Measurements from ENCODE around the gene PARP15. TPM values are rescaled to one million over a fixed set of nuclear protein-coding genes. Genes with fewer than 3 reads are reported as not detected.

PARP15 gene
- total and polyA plus RNA-seq, 4 donors = 2.4 to 6.1 (median 4.4) TPM

DNA sequence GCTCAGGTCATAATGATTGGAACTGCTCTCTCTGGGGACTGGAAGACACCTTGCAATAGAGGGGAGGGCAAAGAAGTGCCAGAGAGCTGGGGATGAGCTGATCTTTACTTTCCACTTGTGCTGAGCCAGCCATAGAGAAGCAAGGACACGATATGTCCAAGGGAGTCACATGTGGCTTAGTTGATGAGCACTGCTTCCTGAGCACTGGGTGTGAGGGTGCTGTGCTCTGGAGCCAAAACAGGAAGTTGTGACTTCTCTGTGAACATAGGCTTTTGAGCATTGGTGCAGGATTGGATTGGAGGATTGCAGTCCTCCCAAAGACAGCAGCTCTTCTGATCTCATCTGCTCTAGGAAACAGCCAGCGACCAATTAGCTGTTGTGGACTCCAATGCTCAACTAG, 109.8 kb downstream of the PARP15 start:
- ATAC-seq (ENCODE audit: insufficient read depth, low FRiP score) = no peak
- no peak for DNase-seq
- TF ChIP-seq, protein P1, sequence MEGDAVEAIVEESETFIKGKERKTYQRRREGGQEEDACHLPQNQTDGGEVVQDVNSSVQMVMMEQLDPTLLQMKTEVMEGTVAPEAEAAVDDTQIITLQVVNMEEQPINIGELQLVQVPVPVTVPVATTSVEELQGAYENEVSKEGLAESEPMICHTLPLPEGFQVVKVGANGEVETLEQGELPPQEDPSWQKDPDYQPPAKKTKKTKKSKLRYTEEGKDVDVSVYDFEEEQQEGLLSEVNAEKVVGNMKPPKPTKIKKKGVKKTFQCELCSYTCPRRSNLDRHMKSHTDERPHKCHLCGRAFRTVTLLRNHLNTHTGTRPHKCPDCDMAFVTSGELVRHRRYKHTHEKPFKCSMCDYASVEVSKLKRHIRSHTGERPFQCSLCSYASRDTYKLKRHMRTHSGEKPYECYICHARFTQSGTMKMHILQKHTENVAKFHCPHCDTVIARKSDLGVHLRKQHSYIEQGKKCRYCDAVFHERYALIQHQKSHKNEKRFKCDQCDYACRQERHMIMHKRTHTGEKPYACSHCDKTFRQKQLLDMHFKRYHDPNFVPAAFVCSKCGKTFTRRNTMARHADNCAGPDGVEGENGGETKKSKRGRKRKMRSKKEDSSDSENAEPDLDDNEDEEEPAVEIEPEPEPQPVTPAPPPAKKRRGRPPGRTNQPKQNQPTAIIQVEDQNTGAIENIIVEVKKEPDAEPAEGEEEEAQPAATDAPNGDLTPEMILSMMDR (IDR thresholded peaks at IDR 0.05; ENCODE audit: control extremely low read depth, extremely low read depth) = no peak
- Histone ChIP-seq H3K9ac (ENCODE audit: insufficient read depth in 1 of 2, low read length in 2 of 2) (no peak overlapping the region), H3K4me3 (no peak overlapping the region), H3K9me3 (ENCODE audit: control insufficient read depth in 4 of 4, insufficient read depth in 3 of 4, low read length in 3 of 4) (no peaks in the 10 kb centered on the region), H3K27ac (ENCODE audit: low read depth in 1 of 2, low read length in 1 of 2) (no peak overlapping the region), H3K27me3 (ENCODE audit: control insufficient read depth in 3 of 3, insufficient read depth in 3 of 3, low read length in 2 of 3) (no peaks in the 10 kb centered on the region), H3K4me1 (ENCODE audit: control insufficient read depth in 5 of 5, insufficient read depth in 5 of 5, low read length in 5 of 5) (peaks cover 0 to 5% (median 0%) of the 10 kb centered on the region in 5 donors), H3K36me3 (ENCODE audit: control insufficient read depth in 4 of 4, insufficient read depth in 4 of 4, low read length in 4 of 4) (peaks cover 5 to 23% (median 23%) of the 10 kb centered on the region in 4 donors)
- 73 to 78% methylated on average over 2 of the region's 2 CpGs for WGBS, 2 donors

Other genes starting within 250 kb of the PARP15 start
- gene MIX23, start 194.4 kb upstream of the PARP15 start, total RNA-seq = 10 to 100 TPM; 17.8 to 20.5 TPM
- 10 to 100 TPM; 22.3 to 40.4 TPM for gene MIX23, start 194.4 kb upstream of the PARP15 start, polyA plus RNA-seq
- 10 to 100 TPM; 19.2 to 24.8 TPM for gene FAM162A, start 193.5 kb upstream of the PARP15 start, total RNA-seq
- 100 to 1,000 TPM in 1 of 2 donors, 10 to 100 TPM in 1; 40.1 to 111 TPM for gene FAM162A, start 193.5 kb upstream of the PARP15 start, polyA plus RNA-seq
- gene WDR5B, start 161.6 kb upstream of the PARP15 start, total RNA-seq = 1 to 10 TPM; 6.3 to 7.5 TPM
- gene WDR5B, start 161.6 kb upstream of the PARP15 start, polyA plus RNA-seq = 1 to 10 TPM; 2.8 to 3.6 TPM
- gene KPNA1, start 62.7 kb upstream of the PARP15 start, total RNA-seq = 10 to 100 TPM; 38.7 to 55.2 TPM
- 10 to 100 TPM; 10.8 to 19.2 TPM for gene KPNA1, start 62.7 kb upstream of the PARP15 start, polyA plus RNA-seq
- gene PARP9, start 13.3 kb upstream of the PARP15 start, total RNA-seq = 10 to 100 TPM; 31.7 to 48.1 TPM
- 10 to 100 TPM; 34.9 to 57.0 TPM for gene PARP9, start 13.3 kb upstream of the PARP15 start, polyA plus RNA-seq
- gene DTX3L, start 13.3 kb upstream of the PARP15 start, total RNA-seq = 10 to 100 TPM; 39.0 to 52.0 TPM
- gene DTX3L, start 13.3 kb upstream of the PARP15 start, polyA plus RNA-seq = 10 to 100 TPM; 18.7 to 22.3 TPM
- gene PARP14, start 103.2 kb downstream of the PARP15 start, total RNA-seq = 100 to 1,000 TPM in 1 of 2 donors, 10 to 100 TPM in 1; 76.6 to 118 TPM
- 10 to 100 TPM; 25.6 to 31.6 TPM for gene PARP14, start 103.2 kb downstream of the PARP15 start, polyA plus RNA-seq
- 10 to 100 TPM; 10.5 to 11.6 TPM for gene HSPBAP1, start 216.2 kb downstream of the PARP15 start, total RNA-seq
- gene HSPBAP1, start 216.2 kb downstream of the PARP15 start, polyA plus RNA-seq = 10 to 100 TPM in 1 of 2 donors, 1 to 10 TPM in 1; 8.4 to 15.9 TPM
- 10 to 100 TPM; 12.5 to 24.4 TPM for gene SLC49A4, start 217.4 kb downstream of the PARP15 start, total RNA-seq
- gene SLC49A4, start 217.4 kb downstream of the PARP15 start, polyA plus RNA-seq = 1 to 10 TPM; 3.9 to 7.3 TPM

Measured in lung (tissue), 12 donors.